GM15510 (cell line): ENCODE measurements around the gene FBXL19.

Source experiments
- POLR2A ChIP-seq: IDR thresholded peaks from 3 replicates; pipeline ENCODE4 v1.6.1; 2011; ENCODE audit warnings: borderline replicate concordance; ENCODE audit not compliant: insufficient read length; ENCODE audit errors: extremely low read depth

Gene FBXL19

DNA sequence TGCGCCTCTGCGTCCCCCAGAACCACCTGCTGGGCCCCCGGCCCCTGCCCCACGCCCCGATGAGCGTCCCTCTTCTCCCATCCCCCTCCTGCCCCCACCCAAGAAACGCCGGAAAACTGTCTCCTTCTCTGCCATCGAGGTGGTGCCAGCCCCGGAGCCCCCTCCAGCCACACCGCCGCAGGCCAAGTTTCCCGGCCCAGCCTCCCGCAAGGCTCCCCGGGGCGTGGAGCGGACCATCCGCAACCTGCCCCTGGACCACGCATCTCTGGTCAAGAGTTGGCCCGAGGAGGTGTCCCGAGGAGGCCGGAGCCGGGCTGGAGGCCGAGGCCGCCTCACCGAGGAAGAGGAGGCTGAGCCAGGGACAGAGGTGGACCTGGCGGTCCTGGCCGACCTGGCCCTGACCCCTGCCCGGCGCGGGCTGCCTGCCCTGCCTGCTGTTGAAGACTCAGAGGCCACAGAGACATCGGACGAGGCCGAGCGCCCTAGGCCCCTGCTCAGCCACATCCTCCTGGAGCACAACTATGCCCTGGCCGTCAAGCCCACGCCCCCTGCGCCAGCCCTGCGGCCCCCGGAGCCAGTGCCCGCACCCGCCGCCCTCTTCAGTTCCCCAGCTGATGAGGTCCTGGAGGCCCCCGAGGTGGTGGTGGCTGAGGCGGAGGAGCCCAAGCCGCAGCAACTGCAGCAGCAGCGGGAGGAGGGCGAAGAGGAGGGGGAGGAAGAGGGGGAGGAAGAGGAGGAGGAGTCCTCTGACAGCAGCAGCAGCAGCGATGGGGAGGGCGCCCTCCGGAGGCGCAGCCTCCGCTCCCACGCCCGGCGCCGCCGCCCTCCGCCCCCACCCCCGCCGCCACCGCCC, 56.0 kb downstream of the FBXL19 start:
- TF ChIP-seq POLR2A, result no peak

- no peak for TF ChIP-seq POLR2A
These were observed 56.6 kb downstream of the FBXL19 start for GRCh38 chr16:30980023-30980371.

GRCh38 chr16:30980434-30980833, 57.1 kb downstream of the FBXL19 start:
- no peak for TF ChIP-seq POLR2A

DNA sequence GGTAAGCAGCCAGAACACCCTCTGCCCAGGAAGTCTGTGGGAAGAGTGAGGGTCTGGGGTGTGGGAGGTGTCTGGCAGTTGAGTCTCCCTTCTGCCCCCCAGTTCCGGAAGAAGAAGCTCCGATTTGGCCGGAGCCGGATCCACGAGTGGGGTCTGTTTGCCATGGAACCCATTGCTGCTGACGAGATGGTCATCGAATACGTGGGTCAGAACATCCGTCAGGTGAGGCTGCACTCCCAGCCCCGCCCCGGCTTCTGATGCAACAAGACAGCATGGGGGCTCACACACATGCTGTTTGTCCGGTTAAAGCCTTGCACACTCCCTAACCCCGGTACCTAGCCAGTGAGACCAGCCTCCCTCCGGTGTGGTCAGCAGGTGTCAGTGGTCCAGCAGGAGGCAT, 57.6 kb downstream of the FBXL19 start:
- TF ChIP-seq POLR2A, result no peak

DNA sequence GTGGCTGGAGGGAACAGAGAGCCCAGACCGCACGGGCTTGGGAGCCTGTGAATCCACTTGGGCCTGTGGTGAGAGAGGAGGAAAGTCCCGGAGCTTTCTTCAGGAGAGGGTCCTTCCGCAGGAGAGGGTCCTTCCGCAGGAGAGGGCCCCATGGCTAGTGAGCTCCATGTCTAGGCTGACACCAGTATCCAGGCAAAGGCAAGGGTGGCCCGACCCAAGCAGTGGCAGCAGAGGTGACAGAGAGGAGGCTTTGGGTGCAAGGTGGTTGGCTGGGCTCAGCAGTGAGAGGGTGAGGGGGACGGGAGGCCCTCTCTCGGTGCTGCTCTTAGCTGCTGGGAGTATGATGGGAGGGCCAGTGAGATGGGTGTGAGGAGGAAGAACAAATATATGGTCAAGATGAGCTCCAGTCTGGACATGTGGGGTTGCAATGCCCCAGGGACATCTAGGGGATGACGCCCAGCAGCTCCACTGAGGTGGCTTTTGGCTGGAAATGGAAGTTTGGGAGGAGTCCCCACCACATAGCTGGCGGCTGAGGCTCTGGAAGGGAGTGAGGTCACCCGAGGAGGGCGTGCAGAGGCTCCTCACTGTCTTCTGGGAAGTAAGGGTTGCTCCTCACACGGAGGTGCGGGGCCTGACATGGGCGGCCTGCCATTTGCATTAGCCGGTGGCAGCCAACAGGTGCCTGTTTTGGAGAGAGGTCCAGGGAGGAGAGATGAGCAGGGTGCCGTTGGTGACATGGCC, 59.3 kb downstream of the FBXL19 start:
- no peak for TF ChIP-seq POLR2A

- TF ChIP-seq POLR2A, result no peak
These were observed 60.0 kb downstream of the FBXL19 start for GRCh38 chr16:30983289-30983889.

DNA sequence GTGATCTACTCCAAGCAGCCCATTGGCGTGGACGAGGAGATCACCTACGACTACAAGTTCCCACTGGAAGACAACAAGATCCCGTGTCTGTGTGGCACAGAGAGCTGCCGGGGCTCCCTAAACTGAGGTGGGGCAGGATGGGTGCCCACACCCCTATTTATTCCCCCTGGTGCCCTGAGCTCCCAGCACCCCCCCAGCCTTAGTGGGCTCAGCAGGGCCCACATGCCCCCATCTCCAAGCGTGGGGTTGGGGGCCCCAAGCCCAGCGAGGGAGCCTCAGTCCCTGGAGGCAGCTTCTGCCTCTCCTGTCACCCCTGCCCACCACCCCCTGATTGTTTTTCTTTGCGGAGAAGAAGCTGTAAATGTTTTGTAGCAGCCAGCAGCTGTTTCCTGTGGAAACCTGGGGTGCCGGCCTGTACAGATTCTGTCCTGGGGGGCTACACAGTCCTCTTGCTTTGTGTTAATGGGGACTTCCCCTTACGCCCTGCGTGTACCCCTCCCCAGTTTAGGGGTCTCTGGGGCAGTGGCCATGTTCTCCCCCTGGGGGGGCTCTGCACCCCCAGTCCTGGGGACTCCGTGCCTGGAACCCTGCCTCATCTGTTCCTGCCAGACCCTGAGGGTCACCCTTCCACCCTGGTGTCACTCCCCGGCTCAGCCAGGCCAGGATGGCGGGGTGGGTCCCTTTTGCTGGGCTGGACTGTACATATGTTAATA, 60.7 kb downstream of the FBXL19 start:
- TF ChIP-seq POLR2A, result no peak

DNA sequence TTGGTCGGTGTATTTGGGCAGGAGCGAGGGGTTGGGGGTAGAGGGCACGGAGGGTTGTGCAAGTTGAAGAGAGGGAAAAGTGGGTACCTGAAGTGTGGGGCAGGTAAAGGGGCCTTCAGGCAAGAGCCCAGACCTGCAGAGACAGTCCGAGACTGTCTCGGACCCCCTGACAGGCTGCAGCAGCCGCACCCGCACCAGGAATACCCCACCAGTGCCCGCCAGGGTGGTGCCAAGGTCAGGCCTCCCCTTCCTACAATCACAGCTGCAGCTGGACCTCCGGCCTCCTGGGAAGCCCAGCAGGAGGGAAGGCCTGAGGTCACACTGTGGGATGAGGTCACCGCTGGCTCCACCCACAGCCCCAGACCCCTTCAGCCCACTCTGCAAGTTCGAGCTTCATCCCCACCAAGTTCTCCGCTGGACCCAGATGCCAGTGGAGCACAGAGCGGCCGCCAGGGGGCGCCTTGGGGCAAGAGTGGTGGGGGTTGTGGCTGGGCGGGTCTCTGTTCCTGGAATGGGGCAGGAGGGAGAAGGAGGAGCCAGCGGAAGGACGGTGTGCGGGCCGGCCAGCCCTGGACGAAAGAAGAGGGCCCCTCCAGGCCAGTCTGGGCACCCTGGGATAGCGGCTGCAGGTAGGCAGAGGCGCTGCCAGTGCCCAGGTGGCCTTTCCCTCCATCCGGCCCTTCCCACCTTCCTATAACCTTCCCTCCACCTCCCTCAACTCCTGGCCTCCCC, 61.5 kb downstream of the FBXL19 start, which contains the start of gene HSD3B7:
TSS of gene HSD3B7 (plus strand) at position 539 of the 732 bp plus-strand sequence. CDS start 452 bp downstream, outside the sequence.
- TF ChIP-seq POLR2A, result no peak

GRCh38 chr16:30985401-30986128, 62.2 kb downstream of the FBXL19 start:
- no peak for TF ChIP-seq POLR2A

DNA sequence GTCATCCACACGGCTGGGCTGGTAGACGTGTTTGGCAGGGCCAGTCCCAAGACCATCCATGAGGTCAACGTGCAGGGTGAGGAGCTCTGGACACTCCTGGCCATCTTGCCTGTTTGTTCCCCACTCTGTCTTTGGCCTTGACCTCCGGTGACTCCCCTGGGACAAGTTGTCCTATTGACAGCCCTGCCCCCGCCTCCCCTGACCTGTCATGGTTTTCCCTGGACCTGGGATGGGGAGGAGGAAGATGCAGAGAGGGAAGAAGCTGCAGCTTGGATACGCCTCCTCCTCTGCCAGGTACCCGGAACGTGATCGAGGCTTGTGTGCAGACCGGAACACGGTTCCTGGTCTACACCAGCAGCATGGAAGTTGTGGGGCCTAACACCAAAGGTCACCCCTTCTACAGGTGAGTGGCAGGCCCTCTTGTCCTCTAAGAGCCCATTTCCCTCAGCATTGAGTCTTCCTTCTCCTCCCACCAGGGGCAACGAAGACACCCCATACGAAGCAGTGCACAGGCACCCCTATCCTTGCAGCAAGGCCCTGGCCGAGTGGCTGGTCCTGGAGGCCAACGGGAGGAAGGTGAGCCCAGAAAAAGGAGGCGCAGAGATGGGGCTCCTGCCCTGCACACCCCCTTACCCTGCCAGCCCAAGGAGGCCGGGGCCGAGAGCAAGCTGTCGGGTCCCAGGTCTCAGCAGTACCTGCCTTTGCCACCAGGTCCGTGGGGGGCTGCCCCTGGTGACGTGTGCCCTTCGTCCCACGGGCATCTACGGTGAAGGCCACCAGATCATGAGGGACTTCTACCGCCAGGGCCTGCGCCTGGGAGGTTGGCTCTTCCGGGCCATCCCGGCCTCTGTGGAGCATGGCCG, 63.0 kb downstream of the FBXL19 start:
- no peak for TF ChIP-seq POLR2A

DNA sequence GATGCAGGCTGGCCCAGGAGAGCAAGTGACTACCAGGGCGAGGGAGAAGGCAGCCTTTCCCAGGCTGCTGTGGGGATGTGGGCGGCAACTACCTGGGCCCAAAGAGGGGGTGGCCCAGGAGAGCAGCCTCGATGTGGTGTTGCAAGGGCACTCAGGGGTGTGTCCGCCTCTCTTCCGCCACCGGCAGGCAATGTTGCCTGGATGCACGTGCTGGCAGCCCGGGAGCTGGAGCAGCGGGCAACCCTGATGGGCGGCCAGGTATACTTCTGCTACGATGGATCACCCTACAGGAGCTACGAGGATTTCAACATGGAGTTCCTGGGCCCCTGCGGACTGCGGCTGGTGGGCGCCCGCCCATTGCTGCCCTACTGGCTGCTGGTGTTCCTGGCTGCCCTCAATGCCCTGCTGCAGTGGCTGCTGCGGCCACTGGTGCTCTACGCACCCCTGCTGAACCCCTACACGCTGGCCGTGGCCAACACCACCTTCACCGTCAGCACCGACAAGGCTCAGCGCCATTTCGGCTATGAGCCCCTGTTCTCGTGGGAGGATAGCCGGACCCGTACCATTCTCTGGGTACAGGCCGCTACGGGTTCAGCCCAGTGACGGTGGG, 64.3 kb downstream of the FBXL19 start:
- no peak for TF ChIP-seq POLR2A

- no peak for TF ChIP-seq POLR2A
These were observed 66.2 kb downstream of the FBXL19 start for GRCh38 chr16:30989469-30990047.
